H1 (cell line): ENCODE data around the gene ATP6V0E2. TPM values are rescaled to one million over a fixed set of nuclear protein-coding genes. Genes with fewer than 3 reads are reported as not detected.

ENCODE experiments used
- ATF3 ChIP-seq: IDR thresholded peaks from 2 replicates; pipeline ENCODE4 v1.6.1; 2011; ENCODE audit warnings: low read depth, mild to moderate bottlenecking, low read length; ENCODE audit not compliant: insufficient read depth
- CTCF ChIP-seq, 3 experiments: IDR thresholded peaks; 1 replicate in 2 of 3; 2 replicates in 1 of 3; pipeline versions ENCODE4 v1.5.1 to v1.6.1; 2011; ENCODE audit warnings: low read length in 3 of 3, mild to moderate bottlenecking in 3 of 3, inconsistent platforms in 2 of 3, low read depth in 1 of 3, moderate library complexity in 1 of 3; ENCODE audit not compliant: insufficient read depth in 1 of 3; ENCODE audit errors: control extremely low read depth in 1 of 3
- HDAC6 ChIP-seq: IDR thresholded peaks from one replicate; pipeline ENCODE4 v1.7.1; 2012; ENCODE audit warnings: low read depth, mild to moderate bottlenecking, inconsistent platforms, low read length, moderate library complexity
- MAFK ChIP-seq: IDR thresholded peaks from 2 replicates; pipeline ENCODE4 v1.6.1; 2012; ENCODE audit warnings: low read depth, mild to moderate bottlenecking, improper control_type of control experiment, low read length
- USF2 ChIP-seq: IDR thresholded peaks from 2 replicates; pipeline ENCODE4 v1.6.1; 2011; ENCODE audit warnings: low read length, improper control_type of control experiment
- YY1 ChIP-seq: IDR thresholded peaks from 2 replicates; pipeline ENCODE4 v1.6.1; 2011; ENCODE audit warnings: low read depth, mild to moderate bottlenecking, low read length
- polyA plus RNA-seq, 7 experiments: library from polyadenylated mRNA; depleted of rRNA in 3 of 7; stranded (reverse) in 5 of 7; unstranded in 2 of 7; fragments of >200 nt in 5 of 7; fragments of 200-250 nt in 2 of 7; gene quantifications; 1 replicate in 5 of 7; 2 replicates in 1 of 7; 4 replicates in 1 of 7; pipeline versions ENCODE4 v1.2.1 to v1.2.3, GENCODE V29; 2011 to 2013; ENCODE audit warnings: missing spikeins in 2 of 7, mixed read lengths in 2 of 7
- total RNA-seq: library from RNA; stranded (reverse); fragmentation: NEBNext Ultra II Directional; extraction: Animal tissue kit (Norgen Biotek cat#: 25700); gene quantifications from 2 replicates; pipeline ENCODE4 v1.2.1, GENCODE V29; 2021

The ATP6V0E2 gene
- total and polyA plus RNA-seq, 2 of the 8 experiments (the other 6 are each of a cell fraction or from before 2014, with no cell fraction given) = 26.1 to 47.9 TPM

DNA sequence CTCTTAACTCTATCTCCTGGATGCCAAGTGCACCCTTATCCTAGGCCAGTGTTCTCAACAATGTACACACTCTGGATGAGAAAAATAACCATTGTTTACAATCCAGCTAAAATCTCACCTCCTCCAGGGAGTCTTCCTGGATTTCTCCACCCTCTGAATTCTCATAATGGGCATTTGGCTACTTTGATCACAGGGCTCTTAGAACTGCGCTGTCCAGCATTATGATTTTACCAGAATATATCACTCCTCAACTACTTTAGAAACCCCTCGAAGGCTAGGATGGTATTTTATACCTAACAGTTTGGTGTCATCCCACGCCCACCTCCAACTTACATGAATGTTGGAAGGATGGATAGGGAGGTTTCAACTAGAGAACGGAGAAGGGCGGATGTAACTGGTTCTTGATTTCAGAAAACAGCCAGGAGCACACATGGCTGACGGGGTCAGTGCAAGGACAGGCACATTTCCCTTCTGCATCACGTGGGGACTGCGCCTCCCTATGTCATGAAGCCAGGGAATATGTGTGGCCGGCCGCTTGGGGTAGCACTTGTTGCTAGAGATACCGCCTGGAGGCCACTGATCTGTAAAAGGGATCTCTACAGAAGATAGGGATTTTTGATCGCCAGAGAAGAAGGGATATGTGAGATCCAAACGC lies 1.2 kb upstream of the ATP6V0E2 start (continued):
- TF ChIP-seq MAFK (no peak), USF2 (peak; percentile 79), HDAC6 (no peak), YY1 (0 out of 2 replicates have a peak, but pooled peaks have one; percentile 32), CTCF (IDR thresholded peaks at IDR 0.05; ENCODE audit: control extremely low read depth in 1 of 3, insufficient read depth in 1 of 3, low read depth in 1 of 3, low read length in 3 of 3) (peak in 1 of 3 experiments; percentile 9; a peak in 1 of 4 replicates), ATF3 (0 out of 2 replicates have a peak, but pooled peaks have one; percentile 19)
